Keratinocyte (primary cell): ENCODE results near the gene KLC1. TPM values are rescaled to one million over a fixed set of nuclear protein-coding genes. Genes with fewer than 3 reads are reported as not detected.
A peak's percentile ranks its signal among the peaks of the same experiment; 100 is the strongest.

ENCODE experiments used
- DNase-seq: peaks from one replicate; pipeline ENCODE4 v3.0.0-alpha.2; 2011; ENCODE audit warnings: low read depth, missing footprints, low spot score
- FAIRE-seq: peaks from 2 replicates; lab custom pipeline; 2011; peaks lifted over from hg19 to GRCh38; lab: Jason Lieb, UNC
- H2AFZ ChIP-seq: 2 replicates; pipeline ENCODE4 v1.6.0; 2012; ENCODE audit warnings: low read length, control low read depth, inconsistent platforms; ENCODE audit not compliant: control insufficient read depth
- H3K27ac ChIP-seq: 2 replicates; pipeline ENCODE4 v1.5.1; 2011; ENCODE audit warnings: low read length; ENCODE audit not compliant: control insufficient read depth, insufficient read depth
- H3K27me3 ChIP-seq: 3 replicates; pipeline ENCODE4 v1.6.0; 2011; ENCODE audit warnings: low read length; ENCODE audit not compliant: control insufficient read depth, insufficient read depth; ENCODE audit errors: extremely low read depth
- H3K36me3 ChIP-seq, 2 experiments: 2 replicates in 1 of 2; 3 replicates in 1 of 2; pipeline ENCODE4 v1.5.1; 2011; ENCODE audit warnings: low read length in 2 of 2, mild to moderate bottlenecking in 1 of 2; ENCODE audit not compliant: control insufficient read depth in 2 of 2, insufficient read depth in 2 of 2; ENCODE audit errors: extremely low read depth in 1 of 2
- H3K4me1 ChIP-seq: 3 replicates; pipeline ENCODE4 v1.5.1; 2011; ENCODE audit warnings: low read length; ENCODE audit not compliant: control insufficient read depth, insufficient read depth; ENCODE audit errors: extremely low read depth
- H3K4me2 ChIP-seq: 3 replicates; pipeline ENCODE4 v1.6.0; 2011; ENCODE audit warnings: low read depth, low read length; ENCODE audit not compliant: control insufficient read depth, insufficient read depth; ENCODE audit errors: extremely low read depth
- H3K4me3 ChIP-seq, 3 experiments: fragments of 200-600 bp in 1 of 3; sonication (generic) in 1 of 3; 2 replicates in 2 of 3; 3 replicates in 1 of 3; pipeline ENCODE4 v1.5.1; 2011 to 2016; ENCODE audit warnings: low read length in 3 of 3, mild to moderate bottlenecking in 3 of 3, control low read depth in 2 of 3, inconsistent platforms in 1 of 3, low read depth in 1 of 3, mixed read lengths in 1 of 3, mixed run types in 1 of 3, moderate library complexity in 1 of 3; ENCODE audit not compliant: control insufficient read depth in 2 of 3, insufficient read depth in 2 of 3; ENCODE audit errors: extremely low read depth in 1 of 3
- H3K79me2 ChIP-seq: 2 replicates; pipeline ENCODE4 v1.6.0; 2012; ENCODE audit warnings: low read length; ENCODE audit not compliant: control insufficient read depth, insufficient read depth
- H3K9ac ChIP-seq: 3 replicates; pipeline ENCODE4 v1.6.0; 2011; ENCODE audit warnings: low read length; ENCODE audit not compliant: control insufficient read depth, insufficient read depth; ENCODE audit errors: extremely low read depth
- H3K9me1 ChIP-seq: 3 replicates; pipeline ENCODE4 v1.6.0; 2011; ENCODE audit warnings: low read length; ENCODE audit not compliant: control insufficient read depth, insufficient read depth; ENCODE audit errors: extremely low read depth
- H3K9me3 ChIP-seq: 2 replicates; pipeline ENCODE4 v1.5.1; 2012; ENCODE audit warnings: low read depth, low read length; ENCODE audit not compliant: control insufficient read depth
- H4K20me1 ChIP-seq: 3 replicates; pipeline ENCODE4 v1.6.0; 2011; ENCODE audit warnings: low read length; ENCODE audit not compliant: control insufficient read depth, insufficient read depth; ENCODE audit errors: extremely low read depth
- EZH2 ChIP-seq: IDR thresholded peaks from one replicate; pipeline ENCODE4 v1.6.1; 2012; ENCODE audit warnings: inconsistent platforms, mild to moderate bottlenecking, low read length, moderate library complexity
- dilution Hi-C: fragments of 300-500 bp; cut with MboI; formaldehyde crosslinking; loops from one replicate; pipeline ENCODE4 v1.7.0; 2020; ENCODE audit warnings: low sequenced_read_pairs; ENCODE audit not compliant: extremely low pct_ligation_motif_present
- polyA plus RNA-seq, 5 experiments: library from polyadenylated mRNA; depleted of rRNA in 3 of 5; stranded (reverse) in 3 of 5; stranded (forward) in 1 of 5; unstranded in 1 of 5; fragments of >200 nt; gene quantifications; 1 replicate in 1 of 5; 2 replicates in 3 of 5; 3 replicates in 1 of 5; pipeline versions ENCODE4 v1.2.1 to v1.2.3, GENCODE V29; 2011 to 2012; ENCODE audit warnings: missing spikeins in 2 of 5, low read depth in 1 of 5, low replicate concordance in 1 of 5
- TF ChIP-seq, protein P1 (sequence below), 3 experiments: IDR thresholded peaks in 1 of 3; conservative IDR thresholded peaks in 1 of 3; optimal IDR thresholded peaks in 1 of 3; 2 replicates in 2 of 3; 3 replicates in 1 of 3; pipeline versions ENCODE3 to v1.5.1; 2011; ENCODE audit warnings: low read length in 3 of 3, mild to moderate bottlenecking in 3 of 3, moderate library complexity in 2 of 3, control low read depth in 1 of 3, inconsistent platforms in 1 of 3; ENCODE audit not compliant: insufficient read depth in 2 of 3; ENCODE audit errors: extremely low read depth in 1 of 3

The KLC1 gene
- polyA plus RNA-seq, 1 donor (not counting 4 experiments of a cell fraction or from before 2014, with no cell fraction given), result 130 TPM

DNA sequence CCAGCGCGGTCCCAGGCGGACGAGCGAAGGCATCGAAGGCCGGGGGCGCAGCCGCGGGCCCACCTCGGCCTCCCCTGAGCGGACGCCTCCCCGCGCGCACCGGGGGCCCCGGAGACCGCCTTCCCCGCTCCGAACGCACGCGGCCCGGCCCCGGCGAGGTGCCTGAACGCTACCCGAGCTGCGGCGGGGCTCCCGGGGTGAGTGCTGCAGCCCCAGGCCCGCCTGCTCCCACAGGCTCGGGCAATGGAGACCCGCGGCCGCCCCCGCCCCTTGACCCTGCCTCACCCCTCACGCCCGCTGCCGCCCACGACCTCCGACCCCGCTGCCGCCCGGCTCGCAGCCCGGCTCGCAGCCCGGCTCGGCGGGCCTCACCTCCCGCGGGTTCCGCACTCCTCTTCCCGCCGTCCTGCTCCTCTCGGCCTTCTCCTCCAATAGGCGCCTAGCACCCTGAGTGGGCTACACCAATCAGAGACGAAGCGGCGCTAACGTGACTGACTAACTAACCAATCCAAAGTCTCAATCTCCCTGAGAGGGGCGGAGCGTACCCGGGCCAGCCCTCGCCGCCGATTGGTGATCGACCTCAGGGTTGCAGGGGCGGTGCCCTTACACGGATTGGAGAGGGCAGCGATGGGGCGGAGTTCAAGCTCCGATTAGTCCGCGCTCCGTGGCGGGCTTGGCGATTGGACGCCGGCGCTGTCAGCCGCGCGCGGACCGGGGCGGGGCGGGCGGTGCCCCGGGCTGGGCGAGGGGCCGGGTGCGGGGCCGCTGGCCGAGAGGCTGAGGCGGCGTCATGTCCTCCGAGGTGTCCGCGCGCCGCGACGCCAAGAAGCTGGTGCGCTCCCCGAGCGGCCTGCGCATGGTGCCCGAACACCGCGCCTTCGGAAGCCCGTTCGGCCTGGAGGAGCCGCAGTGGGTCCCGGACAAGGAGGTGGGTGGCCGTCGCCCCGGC lies 86.3 kb downstream of the KLC1 start, which contains the start of the genes XRCC3 and ZFYVE21:
TSS of gene XRCC3 (minus strand) at position 400 of the 949 bp plus-strand sequence. CDS start 4,364 bp downstream, outside the sequence.
TSS of gene ZFYVE21 (plus strand) at position 759 of the 949 bp plus-strand sequence. CDS start at position 791, 32 bp downstream.
- H3K27ac ChIP-seq, result peak within 1 kb of the TSS; percentile 49
- peaks cover 5 to 6% of the 10 kb centered on the region in 2 experiments for H3K36me3 ChIP-seq
- peak within 1 kb of the TSS; percentile 84 for H3K4me2 ChIP-seq
- TF ChIP-seq EZH2, result no peak
- TF ChIP-seq, protein P1, sequence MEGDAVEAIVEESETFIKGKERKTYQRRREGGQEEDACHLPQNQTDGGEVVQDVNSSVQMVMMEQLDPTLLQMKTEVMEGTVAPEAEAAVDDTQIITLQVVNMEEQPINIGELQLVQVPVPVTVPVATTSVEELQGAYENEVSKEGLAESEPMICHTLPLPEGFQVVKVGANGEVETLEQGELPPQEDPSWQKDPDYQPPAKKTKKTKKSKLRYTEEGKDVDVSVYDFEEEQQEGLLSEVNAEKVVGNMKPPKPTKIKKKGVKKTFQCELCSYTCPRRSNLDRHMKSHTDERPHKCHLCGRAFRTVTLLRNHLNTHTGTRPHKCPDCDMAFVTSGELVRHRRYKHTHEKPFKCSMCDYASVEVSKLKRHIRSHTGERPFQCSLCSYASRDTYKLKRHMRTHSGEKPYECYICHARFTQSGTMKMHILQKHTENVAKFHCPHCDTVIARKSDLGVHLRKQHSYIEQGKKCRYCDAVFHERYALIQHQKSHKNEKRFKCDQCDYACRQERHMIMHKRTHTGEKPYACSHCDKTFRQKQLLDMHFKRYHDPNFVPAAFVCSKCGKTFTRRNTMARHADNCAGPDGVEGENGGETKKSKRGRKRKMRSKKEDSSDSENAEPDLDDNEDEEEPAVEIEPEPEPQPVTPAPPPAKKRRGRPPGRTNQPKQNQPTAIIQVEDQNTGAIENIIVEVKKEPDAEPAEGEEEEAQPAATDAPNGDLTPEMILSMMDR (optimal IDR thresholded peaks at IDR 0.05 in 1 of 3, IDR thresholded peaks at IDR 0.05 in 1 of 3, conservative IDR thresholded peaks at IDR 0.05 in 1 of 3; ENCODE audit: extremely low read depth in 1 of 3, insufficient read depth in 2 of 3, low read length in 3 of 3), result no peak
- peaks cover 66% of the 10 kb centered on the region for H3K79me2 ChIP-seq
- no peaks in the 10 kb centered on the region for H3K9me3 ChIP-seq
- peaks cover 14% of the 10 kb centered on the region for H4K20me1 ChIP-seq
- dilution Hi-C loops, result no loop called here
- no peaks in the 10 kb centered on the region for H3K27me3 ChIP-seq
- peaks cover 63% of the 10 kb centered on the region for H3K4me1 ChIP-seq
- peak within 1 kb of the TSS; percentile 81 for H3K9ac ChIP-seq
- H2AFZ ChIP-seq, result peak within 1 kb of the TSS; percentile 40
- peaks cover 3% of the 10 kb centered on the region for H3K9me1 ChIP-seq
- DNase-seq, result peak; percentile 95
- H3K4me3 ChIP-seq, result peak within 1 kb of the TSS; percentile 72 to 92 (median 86)
- peak; percentile 90 for FAIRE-seq

DNA sequence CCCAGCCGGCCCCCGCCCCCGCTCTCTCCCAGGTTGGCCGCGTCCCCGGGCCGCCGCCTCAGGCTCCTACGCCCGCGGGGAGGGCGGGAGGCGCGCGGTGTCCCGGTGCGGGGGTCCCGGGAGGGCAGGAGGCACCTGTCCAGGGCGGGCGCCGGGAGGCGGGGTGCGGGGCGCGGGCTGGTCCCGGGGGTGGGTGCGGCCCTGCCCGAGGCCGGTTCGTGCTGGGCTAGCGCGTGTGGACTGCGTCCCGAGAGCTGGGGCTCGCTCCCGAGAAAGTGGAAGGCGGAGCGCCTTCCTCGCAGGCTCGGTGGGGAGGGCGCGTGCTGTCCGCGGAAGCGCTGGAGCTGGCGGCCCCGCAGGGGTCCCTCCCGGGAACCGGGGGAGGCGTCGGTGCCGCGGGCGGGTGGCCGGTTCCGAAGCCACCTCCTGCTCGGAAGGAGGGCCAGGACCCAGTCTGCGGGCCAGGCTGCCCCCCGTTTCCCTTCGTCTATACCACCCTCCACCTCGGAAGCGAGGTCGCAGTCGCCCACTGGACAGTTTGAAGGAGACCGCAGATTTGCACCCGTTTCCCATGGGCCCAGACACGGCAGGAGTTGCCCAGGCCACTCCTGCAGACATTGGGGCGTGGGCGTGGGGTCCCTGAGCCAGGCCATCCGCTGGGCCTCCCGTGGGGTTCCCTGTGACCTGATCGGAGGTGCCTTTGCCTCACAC lies 87.2 kb downstream of the KLC1 start:
- Histone ChIP-seq H3K9ac (peak overlapping the region; percentile 79), H3K4me2 (peak overlapping the region; percentile 75), H3K4me1 (peaks cover 56% of the 10 kb centered on the region), H3K36me3 (peaks cover 5 to 6% of the 10 kb centered on the region in 2 experiments), H3K9me1 (peaks cover 3% of the 10 kb centered on the region), H3K9me3 (no peaks in the 10 kb centered on the region), H2AFZ (no peak overlapping the region), H3K27ac (peak overlapping the region; percentile 49), H3K27me3 (no peaks in the 10 kb centered on the region), H3K4me3 (peak overlapping the region; percentile 63 to 92 (median 86)), H3K79me2 (peaks cover 75% of the 10 kb centered on the region), H4K20me1 (peaks cover 19% of the 10 kb centered on the region)
- TF ChIP-seq, protein P1 (optimal IDR thresholded peaks at IDR 0.05 in 1 of 3, IDR thresholded peaks at IDR 0.05 in 1 of 3, conservative IDR thresholded peaks at IDR 0.05 in 1 of 3; ENCODE audit: extremely low read depth in 1 of 3, insufficient read depth in 2 of 3, low read length in 3 of 3), result no peak
- TF ChIP-seq EZH2, result no peak
- no peak for DNase-seq
- FAIRE-seq, result no peak
- dilution Hi-C loops, result no loop called here
